ENCODE results near the gene PAIP2.
A peak's percentile ranks its signal among the peaks of the same experiment; 100 is the strongest.

GRCh38 chr5:139392678-139393496 lies 51.2 kb downstream of the PAIP2 start:
- TF ChIP-seq CTCF (IDR thresholded peaks at IDR 0.05) = peak; percentile 21 to 24 (median 22)
- no peak for TF ChIP-seq POLR2A (IDR thresholded peaks at IDR 0.05)

Data from testis (tissue), 2 donors.